Stimulated activated CD8-positive, alpha-beta memory T cell treated with anti-CD3 and anti-CD28 coated beads, Interleukin-12 subunit alpha, Interleukin-12 subunit beta, amount 100 ng/mL, for 1 hour (primary cell): Measurements from ENCODE around the gene PGR.
"Not testable (repeated sequence)": the region's sequence is repeated elsewhere in the genome, so short reads cannot be mapped to it uniquely, and the experiment has no call there.

Experiments
- DNase-seq: peaks from one replicate; pipeline ENCODE4 v3.0.0-alpha.2; 2020; ENCODE audit warnings: low read depth

The PGR gene

DNA sequence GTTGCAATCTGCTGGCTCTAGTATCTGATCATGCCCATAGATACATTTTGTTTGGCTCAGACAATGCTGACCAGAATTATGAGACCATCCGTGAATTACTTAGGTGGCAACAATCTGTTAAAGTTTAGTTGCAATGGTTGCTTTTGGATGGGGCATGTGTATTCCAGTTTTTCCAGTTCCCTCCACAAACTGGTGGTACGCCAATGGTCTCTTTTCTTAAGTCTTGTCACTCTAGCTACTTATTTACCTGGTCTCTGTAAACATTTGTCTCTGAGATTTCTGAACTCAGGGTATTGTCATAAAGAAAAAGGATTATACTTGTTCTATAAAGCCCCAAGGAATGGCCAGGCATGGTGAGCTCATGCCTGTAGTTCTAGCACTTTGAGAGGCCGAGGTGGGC lies 65.9 kb downstream of the PGR start:
- DNase-seq: no peak

DNA sequence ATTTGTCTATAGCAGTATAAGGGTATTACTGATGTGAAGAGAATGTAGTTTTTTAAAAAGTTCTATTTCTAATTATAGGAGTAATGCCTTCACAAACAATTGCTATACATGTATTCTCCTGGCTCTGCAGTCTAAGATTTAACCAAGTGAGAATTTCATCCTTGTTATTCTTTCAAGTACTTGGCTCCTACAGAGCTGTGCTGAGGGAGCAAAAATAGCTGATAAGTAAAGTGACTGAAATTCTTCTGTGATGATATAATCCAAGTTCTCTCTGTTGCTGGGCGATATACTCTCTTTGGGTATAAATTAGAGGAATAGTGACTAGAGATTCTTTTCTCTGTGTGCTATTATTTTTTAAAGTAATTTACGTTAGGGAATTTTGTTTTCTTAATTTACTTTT lies 68.0 kb downstream of the PGR start:
- no peak for DNase-seq

DNA sequence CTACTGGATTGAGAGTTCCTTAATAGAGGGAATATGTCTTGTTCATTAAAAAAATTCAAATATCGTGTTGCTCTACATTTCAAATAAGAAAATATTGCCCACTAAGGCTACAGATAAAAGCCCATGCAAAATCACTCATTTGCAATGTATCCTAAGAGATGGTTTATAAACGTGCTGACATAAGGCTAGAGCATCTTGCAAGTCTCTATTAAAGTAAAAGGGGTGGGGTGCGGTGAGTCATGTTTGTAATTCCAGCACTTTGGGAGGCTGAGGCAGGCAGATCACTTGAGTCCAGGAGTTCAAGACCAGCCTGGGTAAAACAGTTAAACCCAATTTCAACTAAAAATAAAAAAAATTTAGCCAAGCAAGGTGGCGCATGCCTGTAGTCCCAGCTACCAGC lies 70.3 kb downstream of the PGR start:
- no peak for DNase-seq

DNA sequence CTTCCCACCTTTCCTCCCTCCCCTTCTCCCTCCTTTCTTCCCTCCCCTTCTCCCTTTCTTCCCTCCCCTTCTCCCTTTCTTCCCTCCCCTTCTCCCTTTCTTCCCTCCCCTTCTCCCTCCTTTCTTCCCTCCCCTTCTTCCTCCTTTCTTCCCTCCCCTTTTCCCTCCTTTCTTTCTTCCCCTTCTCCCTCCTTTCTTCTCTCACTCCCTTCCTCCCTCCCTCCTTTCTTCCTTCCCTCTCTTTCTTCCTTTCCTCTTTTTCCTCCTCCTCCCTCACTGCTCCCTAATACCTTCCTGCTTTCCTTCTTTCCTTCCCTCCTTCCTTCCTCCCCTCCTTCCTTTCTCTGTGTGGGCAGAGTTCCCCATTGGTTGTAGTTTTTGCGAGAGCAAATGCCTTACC lies 76.1 kb downstream of the PGR start:
- no peak for DNase-seq

DNA sequence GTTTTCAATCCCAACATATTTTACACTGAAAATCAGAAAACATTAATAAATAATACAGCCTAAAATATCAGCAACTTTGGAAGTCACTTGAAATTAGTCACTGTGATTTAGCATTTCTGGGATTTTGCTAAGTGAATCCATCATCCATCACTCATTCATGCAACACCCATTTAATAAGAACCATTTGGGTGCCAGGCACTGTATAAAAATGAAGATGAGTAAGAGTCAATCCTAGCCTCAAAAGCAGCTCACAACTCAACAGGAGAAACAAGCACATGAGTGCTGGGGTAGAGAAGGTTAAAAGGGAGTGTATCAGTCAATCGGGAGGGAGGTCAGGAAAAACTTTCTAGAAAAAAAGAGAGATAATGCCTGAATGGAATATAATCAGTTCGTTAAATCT lies 77.9 kb downstream of the PGR start:
- DNase-seq: no peak

DNA sequence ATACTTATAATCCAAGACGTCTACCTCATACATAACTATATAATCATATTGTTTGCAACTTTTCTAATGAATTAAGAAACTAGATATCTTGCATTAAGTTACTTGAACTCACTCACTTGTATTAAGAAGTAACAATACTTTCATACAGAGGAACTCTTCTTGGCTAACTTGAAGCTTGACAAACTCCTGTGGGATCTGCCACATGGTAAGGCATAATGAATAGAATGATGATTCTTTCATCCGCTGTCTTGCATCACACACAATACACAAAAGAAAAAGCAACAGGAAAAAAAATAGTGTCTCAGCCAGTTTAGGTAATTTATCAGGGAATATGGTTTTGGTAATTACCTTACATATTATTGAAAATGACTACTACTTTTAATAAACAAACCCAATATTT lies 79.8 kb downstream of the PGR start:
- no peak for DNase-seq

DNA sequence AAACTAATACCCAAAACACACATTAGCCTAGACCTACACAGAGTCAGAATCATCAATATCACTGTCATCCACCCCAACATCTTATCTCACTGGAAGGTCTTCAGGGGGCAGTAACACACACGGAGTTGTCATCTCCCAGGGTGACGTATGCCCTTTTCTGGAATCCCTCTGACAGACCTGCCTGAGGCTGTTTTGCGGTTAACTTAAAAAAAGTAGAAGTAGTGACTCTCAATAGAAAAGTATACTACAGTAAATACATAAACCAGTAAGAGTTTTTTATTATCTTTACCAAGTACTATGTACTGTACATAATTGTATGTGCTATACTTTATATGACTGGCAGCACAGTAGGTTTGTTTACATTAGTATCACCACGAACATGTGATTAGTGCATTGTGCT lies 80.5 kb downstream of the PGR start:
- no peak for DNase-seq

DNA sequence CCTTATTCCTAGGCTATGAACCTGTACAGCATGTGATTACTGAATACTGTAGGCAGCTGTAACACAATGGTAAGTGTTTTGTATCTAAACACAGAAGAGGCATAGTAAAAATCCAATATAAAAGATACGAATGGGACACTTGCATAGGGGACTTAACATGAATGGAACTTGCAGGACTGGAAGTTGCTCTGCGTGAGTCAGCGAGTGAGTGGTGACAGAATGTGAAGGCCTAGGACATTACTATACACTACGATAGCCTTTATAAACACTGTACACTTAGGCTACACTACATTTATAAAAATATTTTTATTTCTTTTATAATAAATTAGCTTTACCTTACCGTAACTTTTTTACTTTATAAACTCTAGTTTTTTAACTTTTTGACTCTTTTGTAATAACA lies 81.1 kb downstream of the PGR start:
- no peak for DNase-seq

DNA sequence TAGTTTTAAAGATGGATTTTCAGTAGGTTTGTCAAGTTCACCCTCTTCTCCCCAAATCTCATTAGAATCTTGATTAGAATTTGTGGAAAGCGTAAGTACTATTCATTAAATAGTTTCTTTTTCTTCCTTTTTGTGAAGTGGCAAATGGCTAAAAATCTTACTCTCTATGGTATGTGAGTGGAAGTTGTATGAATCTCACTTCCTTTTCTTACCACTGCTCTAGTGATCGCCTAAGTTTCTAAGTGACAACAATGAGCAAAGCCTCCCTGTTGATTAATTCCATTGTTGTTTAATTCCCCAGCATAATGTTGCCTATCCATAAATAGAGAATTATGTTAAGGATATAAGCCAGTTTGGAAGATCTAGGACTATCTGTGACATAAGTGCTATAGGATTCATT lies 82.7 kb downstream of the PGR start:
- no peak for DNase-seq

DNA sequence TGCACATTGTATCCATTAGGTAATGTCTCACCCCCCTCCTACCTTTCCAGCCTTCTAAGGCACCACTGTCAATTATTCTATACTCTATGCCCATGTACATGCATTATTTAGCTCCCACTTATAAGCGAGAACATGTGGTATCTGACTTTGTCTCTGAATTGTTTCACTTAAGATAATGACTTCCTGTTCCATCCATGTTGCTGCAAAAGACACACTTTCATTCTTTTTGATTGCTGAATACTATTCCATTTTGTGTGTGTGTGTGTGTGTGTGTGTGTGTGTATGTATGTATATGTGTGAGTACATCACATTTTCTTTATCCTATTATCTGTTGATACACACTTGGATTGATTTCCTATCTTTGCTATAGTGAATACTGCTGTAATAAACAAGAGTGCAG lies 84.2 kb downstream of the PGR start:
- DNase-seq: no peak

DNA sequence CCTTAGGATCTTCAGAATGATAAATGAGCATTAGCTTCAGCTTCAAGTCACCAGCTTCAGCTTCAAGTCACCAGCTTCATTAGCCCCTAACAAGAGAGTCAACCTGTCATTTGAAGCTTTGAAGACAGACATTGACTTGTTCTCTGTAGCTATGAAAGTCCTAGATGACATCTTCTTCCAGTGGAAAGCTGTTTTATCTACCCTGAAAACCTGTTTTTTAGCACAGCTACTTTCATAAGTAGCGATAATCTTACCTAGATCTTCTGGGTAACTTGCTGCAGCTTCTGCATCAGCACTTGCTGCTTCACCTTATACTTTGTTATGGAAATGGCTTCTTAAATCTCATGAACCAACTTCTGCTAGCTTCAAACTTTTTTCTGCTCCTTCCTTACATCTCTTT lies 85.7 kb downstream of the PGR start:
- DNase-seq: no peak

DNA sequence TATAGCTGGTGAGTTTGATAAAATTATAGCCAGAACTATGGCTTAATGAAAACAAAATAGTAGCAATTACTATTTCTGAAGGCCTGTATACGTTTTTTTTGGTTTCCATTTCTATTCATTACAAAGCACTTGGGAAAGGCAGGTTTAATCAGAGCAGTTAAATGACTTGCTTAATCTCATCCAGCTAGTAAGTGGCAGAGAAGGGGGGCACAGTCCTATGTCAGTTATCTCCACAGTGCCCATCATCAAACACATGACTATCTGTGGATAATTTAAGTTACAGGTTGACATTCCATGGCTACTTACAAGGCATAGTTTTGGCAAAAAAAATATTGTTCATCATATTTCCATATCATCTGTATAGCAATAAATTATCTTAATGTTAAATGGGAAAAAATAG lies 93.7 kb downstream of the PGR start:
- no peak for DNase-seq

DNA sequence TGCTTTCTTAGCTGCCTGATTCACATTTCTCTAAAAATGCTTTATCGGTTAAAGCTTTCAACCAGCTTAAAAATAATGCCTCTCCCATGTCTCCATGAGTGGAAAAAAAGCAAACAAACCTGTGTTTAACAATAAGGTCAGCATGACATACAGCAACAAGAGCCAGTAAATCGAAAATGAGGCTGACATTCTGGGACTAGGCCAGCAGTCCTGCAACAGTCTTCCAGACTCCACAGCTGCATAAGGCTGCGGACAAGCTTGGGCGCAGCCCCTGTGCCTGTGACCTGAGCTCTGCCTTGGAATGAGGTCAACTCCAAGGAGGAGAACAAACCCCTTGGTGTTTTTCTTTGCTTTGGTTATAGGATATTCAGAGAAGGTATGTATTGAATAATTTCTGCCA lies 95.5 kb downstream of the PGR start:
- DNase-seq: no peak

DNA sequence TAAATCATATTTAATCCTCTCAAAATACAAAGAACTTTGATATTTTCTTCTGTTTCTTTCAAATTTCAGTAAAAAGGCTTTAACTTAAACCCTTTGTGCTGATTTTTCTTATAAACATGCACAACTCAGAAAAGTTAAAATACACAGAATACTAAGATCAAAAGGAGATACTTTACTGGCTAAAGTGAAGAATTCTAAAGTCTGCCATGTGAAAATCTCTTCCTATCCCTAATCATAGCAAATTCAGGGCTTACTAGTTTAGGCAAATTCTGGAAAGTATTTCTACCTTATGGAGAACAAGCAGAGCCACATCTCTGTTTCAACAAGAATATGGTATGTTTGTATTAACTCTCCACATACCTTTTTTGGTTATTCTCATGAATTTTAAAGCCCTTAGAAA lies 96.6 kb downstream of the PGR start:
- no peak for DNase-seq

DNA sequence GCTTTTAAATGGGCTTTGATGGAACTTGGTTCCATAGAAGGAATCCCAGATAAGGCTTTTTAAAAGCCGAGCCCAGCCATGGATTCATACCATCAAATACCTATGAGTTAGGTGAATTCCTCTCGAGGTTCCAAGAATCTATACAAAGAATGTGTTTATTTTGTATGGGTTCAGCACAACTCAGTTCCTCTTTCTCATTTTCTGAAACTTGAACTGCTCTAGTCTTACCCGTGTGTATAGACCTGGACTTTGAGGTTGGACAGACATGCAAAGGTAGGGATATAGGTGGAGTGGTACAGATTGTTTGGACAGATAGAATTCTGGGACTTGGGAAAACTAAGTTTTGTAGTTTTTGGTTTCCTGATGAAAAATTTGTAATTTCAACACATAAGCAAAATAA lies 97.9 kb downstream of the PGR start:
- DNase-seq: no peak

DNA sequence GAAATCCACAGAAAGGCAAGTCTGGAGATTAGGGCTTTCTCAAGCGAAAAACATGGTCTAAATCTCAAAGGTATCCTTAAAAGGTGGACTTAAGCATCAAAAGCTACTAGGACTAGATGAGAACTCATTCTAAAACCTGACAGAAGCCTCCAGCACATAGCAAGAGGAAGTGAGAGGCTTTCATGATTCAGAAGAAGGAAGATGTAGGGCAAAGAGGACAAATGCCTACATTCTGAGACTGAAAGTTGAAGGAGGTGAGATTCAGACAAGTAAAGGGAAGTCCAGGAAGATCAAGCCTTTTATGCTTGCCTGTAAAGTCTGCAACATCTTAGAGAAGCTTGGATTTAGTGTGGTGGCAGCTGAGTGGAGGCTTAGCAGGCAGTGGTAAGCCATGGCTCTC lies 98.9 kb downstream of the PGR start:
- DNase-seq: no peak

DNA sequence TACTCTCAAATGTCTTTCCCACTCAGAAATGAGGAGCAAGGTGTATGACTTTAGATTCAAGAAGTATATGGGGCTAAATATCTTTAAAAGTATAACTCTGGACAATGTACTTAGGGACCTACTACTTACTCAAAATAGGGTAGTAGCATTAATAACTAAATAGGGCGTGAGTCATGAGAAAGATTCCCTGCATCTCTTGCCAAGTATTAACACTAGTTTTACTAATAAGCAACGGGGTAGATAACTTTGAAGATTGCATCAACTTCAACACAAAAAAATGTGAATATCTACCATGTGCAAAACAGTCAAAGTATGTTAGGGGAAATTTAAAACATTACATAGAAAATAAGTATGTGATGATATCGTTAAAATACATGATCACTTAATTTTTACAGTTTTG lies 99.6 kb downstream of the PGR start:
- DNase-seq: no peak

DNA sequence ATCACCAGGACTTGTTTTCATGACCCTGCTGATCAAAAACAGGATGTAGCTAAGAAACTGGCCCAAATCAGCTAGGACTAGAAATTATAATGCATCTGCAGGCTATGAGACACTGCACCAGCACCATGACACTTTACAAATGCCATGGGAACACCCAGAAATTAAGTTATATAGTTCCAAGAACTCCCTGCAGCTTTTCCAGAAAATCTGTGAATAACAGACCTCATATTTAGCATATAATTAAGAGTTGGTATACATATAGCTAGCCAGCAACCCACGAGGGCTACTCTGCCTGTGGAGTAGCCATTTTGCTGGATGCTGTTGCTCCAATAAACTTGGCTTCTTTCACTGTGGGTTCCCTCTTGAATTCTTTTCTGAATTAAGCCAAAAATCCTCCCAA lies 101.0 kb downstream of the PGR start:
- no peak for DNase-seq

DNA sequence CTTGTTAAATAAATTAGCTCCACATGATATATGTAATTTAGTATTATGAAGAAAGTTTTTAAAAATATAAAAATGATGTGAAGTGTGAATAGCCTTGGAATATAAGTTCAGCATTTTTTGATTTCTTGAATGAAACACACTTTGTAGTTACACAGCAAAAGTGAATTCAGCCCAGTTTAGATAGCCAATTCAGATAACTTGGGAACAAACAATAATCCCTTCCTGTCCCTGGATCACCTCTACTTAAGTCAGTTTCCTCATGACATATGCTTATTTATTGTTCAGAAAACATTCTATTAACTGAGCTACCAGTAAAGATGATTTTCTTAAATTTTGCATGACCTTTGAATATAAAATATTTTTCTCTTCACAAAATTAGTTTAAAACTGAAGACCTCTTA lies 107.4 kb downstream of the PGR start:
- DNase-seq: no peak

DNA sequence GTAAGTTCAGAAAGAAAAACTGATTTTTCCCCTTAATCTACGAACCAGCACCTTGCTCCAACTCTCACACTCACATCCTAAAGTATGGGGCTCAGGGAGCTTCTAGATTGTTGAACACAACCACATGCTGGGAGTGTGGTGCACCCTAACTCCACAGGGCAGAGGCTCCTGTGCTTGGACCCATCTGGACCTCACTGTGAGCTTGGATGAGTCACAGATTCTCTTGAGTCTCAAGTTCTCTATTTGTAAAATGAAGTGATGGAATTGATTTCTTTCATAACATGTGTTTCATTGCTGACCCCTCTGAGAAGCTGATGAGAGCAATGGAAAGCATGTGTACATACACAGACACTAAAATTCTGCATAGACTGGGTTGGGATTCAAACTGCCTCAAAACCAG lies 109.7 kb downstream of the PGR start:
- DNase-seq: no peak

DNA sequence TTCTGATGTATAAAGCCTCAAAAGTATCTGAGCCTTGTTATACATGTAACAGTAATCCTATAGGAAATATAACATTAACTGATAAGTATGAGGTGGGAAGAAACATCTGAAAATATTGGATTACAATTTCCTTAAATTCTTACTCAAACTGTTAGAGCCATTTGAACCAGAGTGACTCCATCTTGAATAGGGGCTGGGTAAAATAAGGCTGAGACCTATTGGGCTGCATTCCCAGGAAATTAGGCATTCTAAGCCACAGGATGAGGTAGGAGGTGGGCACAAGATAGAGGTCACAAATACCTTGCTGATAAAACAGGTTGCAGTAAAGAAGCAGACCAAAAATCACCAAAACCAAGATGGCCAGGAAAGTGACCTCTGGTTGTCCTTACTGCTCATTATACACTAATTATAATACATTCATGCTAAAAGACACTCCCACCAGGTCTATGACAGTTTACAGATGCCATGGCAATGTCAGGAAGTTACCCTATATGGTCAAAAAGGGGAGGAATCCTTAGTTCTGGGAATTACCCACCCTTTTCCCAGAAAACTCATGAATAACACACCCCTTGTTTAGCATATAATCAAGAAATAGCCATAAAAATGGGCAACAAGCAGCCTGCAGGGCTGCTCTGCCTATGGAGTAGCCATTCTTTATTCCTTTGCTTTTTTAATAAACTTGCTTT lies 114.9 kb downstream of the PGR start:
- no peak for DNase-seq

DNA sequence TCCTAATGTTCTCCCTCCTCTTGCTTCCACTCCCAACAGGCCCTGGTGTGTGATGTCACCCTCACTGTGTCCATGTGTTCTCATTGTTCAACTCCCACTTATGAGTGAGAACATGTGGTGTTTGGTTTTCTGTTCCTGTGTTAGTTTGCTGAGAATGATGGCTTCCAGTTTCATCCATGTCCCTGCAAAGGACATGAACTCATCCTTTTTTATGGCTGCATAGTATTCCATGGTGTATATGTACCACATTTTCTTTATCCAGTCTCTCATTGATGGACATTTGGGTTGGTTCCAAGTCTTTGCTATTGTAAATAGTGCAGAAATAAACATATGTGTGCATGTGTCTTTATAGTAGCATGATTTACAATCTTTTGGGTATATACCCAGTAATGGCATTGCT lies 115.9 kb downstream of the PGR start:
- not testable (repeated sequence) for DNase-seq

DNA sequence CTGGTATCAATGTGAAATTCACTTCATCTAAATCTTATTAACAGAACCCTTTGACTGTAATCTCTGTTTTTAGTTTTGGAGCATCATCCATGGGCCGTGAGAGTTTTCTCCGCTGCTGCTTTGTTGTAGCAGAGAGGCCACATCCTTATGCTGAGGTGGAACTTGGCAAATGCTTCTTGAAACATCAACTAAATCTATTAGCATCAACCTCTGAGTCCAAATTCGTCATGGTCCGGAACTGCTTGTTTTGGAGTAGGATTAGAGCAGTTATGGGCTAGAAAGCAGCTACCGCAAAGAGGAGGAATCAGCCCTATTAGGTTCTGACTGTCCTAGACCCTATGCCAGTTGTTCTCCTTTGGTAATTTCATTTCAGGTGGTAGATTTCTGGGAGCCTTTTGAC lies 117.7 kb downstream of the PGR start:
- no peak for DNase-seq

DNA sequence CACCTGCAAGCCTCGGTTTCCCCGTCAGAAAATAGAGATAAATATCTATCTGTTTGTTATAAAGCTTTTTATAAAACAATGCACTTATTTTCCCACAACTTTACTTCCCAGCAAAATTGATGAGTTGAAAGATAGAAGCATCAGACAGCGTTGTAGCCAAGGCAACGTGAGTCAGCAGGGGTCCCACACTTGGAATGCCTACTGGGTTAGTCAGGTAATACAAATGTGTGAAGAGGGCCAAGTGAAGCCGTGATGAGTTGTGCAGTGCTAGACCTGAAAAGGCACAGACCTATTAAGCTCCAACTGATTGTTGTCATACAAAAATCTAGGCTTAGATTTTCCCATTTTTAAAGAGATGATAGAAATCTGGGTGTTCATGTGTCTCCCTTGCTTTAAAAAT lies 118.7 kb downstream of the PGR start:
- no peak for DNase-seq

DNA sequence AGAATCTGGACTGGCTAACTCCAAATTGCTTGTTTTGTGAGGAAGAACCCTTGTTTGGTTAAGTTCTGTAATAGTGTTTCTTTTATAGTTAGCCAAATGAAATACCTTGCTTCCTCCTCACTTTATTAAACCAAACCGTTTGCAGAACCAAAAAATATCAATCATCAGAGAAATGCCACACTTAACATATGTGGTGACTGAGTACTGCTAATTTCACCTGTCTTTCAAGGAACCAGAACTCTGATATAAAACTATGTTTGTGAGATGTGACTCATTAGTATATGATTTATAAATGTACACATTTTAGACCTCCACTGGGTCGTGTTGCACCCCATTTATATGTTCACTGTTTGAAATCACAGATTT lies 119.9 kb downstream of the PGR start:
- DNase-seq: no peak
